Measurements from ENCODE around the gene USP17L20. TPM values are rescaled to one million over a fixed set of nuclear protein-coding genes. Genes with fewer than 3 reads are reported as not detected.
"Not testable (repeated sequence)": the region's sequence is repeated elsewhere in the genome, so short reads cannot be mapped to it uniquely, and the experiment has no call there.

USP17L20 gene, protein sequence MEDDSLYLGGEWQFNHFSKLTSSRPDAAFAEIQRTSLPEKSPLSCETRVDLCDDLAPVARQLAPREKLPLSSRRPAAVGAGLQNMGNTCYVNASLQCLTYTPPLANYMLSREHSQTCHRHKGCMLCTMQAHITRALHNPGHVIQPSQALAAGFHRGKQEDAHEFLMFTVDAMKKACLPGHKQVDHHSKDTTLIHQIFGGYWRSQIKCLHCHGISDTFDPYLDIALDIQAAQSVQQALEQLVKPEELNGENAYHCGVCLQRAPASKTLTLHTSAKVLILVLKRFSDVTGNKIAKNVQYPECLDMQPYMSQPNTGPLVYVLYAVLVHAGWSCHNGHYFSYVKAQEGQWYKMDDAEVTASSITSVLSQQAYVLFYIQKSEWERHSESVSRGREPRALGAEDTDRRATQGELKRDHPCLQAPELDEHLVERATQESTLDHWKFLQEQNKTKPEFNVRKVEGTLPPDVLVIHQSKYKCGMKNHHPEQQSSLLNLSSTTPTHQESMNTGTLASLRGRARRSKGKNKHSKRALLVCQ
- total RNA-seq (not detected), polyA plus RNA-seq (not detected)

DNA sequence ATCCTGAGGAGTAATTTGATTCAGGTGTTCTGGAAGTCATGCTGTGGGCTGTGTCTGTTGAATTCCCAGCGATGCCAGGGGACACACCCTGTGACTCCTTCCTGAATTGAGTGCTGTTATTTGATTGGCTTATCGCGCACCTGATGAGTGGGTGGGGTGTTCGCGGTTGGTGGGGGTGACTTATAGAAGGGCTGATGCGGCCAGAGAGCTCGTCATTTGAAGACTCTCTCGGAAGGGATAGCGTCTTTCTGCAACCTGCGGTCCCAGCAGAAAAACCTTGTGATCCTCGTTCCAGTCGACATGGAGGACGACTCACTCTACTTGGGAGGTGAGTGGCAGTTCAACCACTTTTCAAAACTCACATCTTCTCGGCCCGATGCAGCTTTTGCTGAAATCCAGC lies at the start of gene USP17L20:
Gene USP17L20 (plus strand): TSS at position 301 of the 400 bp plus-strand sequence. CDS start 0 bp downstream, at position 301.
- H3K36me3 ChIP-seq; H3K27ac ChIP-seq; intact Hi-C loops (cut with DNase I); H3K27me3 ChIP-seq; H3K4me3 ChIP-seq; H3K4me1 ChIP-seq; DNase-seq; H3K9me3 ChIP-seq: not testable (repeated sequence)
- WGBS, 2 donors = no CpG with 5 or more reads among the region's 15 CpGs

- H3K4me3 ChIP-seq; H3K27me3 ChIP-seq; H3K4me1 ChIP-seq; H3K9me3 ChIP-seq; DNase-seq; H3K36me3 ChIP-seq; H3K27ac ChIP-seq; intact Hi-C loops (cut with DNase I): not testable (repeated sequence)
- 88% methylated on average over 13 of the region's 13 CpGs; no CpG with 5 or more reads in 1 of the 2 donors for WGBS, 2 donors
Observed at GRCh38 chr4:9210357-9210756, 47.6 kb upstream of the USP17L20 start, which contains the start of gene USP17L10. Gene USP17L10 (plus strand): TSS chr4:9210657. CDS start chr4:9210657, 0 bp downstream.

GRCh38 chr4:9214701-9215100 lies 43.2 kb upstream of the USP17L20 start:
- H3K27me3 ChIP-seq; intact Hi-C loops (cut with DNase I): not testable (repeated sequence)
- DNase-seq = peak; percentile 13

DNA sequence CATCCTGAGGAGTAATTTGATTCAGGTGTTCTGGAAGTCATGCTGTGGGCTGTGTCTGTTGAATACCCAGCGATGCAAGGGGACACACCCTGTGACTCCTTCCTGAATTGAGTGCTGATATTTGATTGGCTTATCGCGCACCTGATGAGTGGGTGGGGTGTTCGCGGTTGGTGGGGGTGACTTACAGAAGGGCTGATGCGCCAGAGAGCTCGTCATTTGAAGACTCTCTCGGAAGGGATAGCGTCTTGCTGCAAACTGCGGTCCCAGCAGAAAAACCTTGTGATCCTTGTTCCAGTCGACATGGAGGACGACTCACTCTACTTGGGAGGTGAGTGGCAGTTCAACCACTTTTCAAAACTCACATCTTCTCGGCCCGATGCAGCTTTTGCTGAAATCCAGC lies 42.8 kb upstream of the USP17L20 start, which contains the start of gene USP17L11:
Gene USP17L11 (plus strand): TSS at position 301 of the 400 bp plus-strand sequence. CDS start 0 bp downstream, at position 301.
- DNase-seq; H3K4me1 ChIP-seq; H3K4me3 ChIP-seq; H3K27me3 ChIP-seq; H3K36me3 ChIP-seq; H3K27ac ChIP-seq; H3K9me3 ChIP-seq; intact Hi-C loops (cut with DNase I): not testable (repeated sequence)
- WGBS, 2 donors = 98% methylated on average over 10 of the region's 14 CpGs; no CpG with 5 or more reads in 1 of the 2 donors

More at GRCh38 chr4:9214701-9215100, 43.2 kb upstream of the USP17L20 start:
- H3K4me3 ChIP-seq, H3K4me1 ChIP-seq, H3K9me3 ChIP-seq, H3K27ac ChIP-seq, H3K36me3 ChIP-seq: not testable (repeated sequence)
- 83% methylated on average over 11 of the region's 14 CpGs for WGBS, 2 donors

DNA sequence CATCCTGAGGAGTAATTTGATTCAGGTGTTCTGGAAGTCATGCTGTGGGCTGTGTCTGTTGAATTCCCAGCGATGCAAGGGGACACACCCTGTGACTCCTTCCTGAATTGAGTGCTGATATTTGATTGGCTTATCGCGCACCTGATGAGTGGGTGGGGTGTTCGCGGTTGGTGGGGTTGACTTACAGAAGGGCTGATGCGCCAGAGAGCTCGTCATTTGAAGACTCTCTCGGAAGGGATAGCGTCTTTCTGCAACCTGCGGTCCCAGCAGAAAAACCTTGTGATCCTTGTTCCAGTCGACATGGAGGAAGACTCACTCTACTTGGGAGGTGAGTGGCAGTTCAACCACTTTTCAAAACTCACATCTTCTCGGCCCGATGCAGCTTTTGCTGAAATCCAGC lies 38.1 kb upstream of the USP17L20 start, which contains the start of gene USP17L12:
Gene USP17L12 (plus strand): TSS at position 301 of the 400 bp plus-strand sequence. CDS start 0 bp downstream, at position 301.
- H3K36me3 ChIP-seq; H3K4me3 ChIP-seq; H3K4me1 ChIP-seq; H3K27ac ChIP-seq; DNase-seq; intact Hi-C loops (cut with DNase I); H3K27me3 ChIP-seq; H3K9me3 ChIP-seq: not testable (repeated sequence)
- WGBS, 2 donors = no CpG with 5 or more reads among the region's 13 CpGs

- H3K27me3 ChIP-seq; intact Hi-C loops (cut with DNase I); H3K9me3 ChIP-seq; DNase-seq; H3K4me3 ChIP-seq; H3K36me3 ChIP-seq; H3K27ac ChIP-seq; H3K4me1 ChIP-seq: not testable (repeated sequence)
- WGBS, 2 donors = no CpG with 5 or more reads among the region's 14 CpGs
Observed at GRCh38 chr4:9224596-9224995, 33.3 kb upstream of the USP17L20 start, which contains the start of gene USP17L13. Gene USP17L13 (plus strand): TSS chr4:9224896. CDS start chr4:9224896, 0 bp downstream.

- WGBS, 2 donors = 93 to 96% methylated on average over 5 to 6 of the region's 8 CpGs
- H3K27me3 ChIP-seq; H3K4me3 ChIP-seq; intact Hi-C loops (cut with DNase I); H3K27ac ChIP-seq; H3K36me3 ChIP-seq; H3K9me3 ChIP-seq; H3K4me1 ChIP-seq: not testable (repeated sequence)
- DNase-seq = peak; percentile 53
Observed at GRCh38 chr4:9230249-9230648, 27.7 kb upstream of the USP17L20 start.

DNA sequence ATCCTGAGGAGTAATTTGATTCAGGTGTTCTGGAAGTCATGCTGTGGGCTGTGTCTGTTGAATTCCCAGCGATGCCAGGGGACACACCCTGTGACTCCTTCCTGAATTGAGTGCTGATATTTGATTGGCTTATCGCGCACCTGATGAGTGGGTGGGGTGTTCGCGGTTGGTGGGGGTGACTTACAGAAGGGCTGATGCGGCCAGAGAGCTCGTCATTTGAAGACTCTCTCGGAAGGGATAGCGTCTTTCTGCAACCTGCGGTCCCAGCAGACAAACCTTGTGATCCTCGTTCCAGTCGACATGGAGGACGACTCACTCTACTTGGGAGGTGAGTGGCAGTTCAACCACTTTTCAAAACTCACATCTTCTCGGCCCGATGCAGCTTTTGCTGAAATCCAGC lies 23.8 kb upstream of the USP17L20 start, which contains the start of gene USP17L15:
Gene USP17L15 (plus strand): TSS at position 301 of the 400 bp plus-strand sequence. CDS start 0 bp downstream, at position 301.
- intact Hi-C loops (cut with DNase I); H3K27me3 ChIP-seq: not testable (repeated sequence)
- no CpG with 5 or more reads among the region's 15 CpGs for WGBS, 2 donors

GRCh38 chr4:9238461-9238860 lies 19.5 kb upstream of the USP17L20 start:
- H3K4me3 ChIP-seq; H3K27ac ChIP-seq; H3K4me1 ChIP-seq; H3K36me3 ChIP-seq; intact Hi-C loops (cut with DNase I); H3K9me3 ChIP-seq; H3K27me3 ChIP-seq: not testable (repeated sequence)
- 83 to 88% methylated on average over 11 of the region's 12 CpGs for WGBS, 2 donors
- peak; percentile 40 for DNase-seq

More for the DNA sequence above, 23.8 kb upstream of the USP17L20 start, which contains the start of gene USP17L15:
- H3K4me3 ChIP-seq, H3K4me1 ChIP-seq, H3K27ac ChIP-seq, DNase-seq, H3K36me3 ChIP-seq, H3K9me3 ChIP-seq: not testable (repeated sequence)

- H3K27ac ChIP-seq; H3K4me3 ChIP-seq; H3K36me3 ChIP-seq; H3K4me1 ChIP-seq; DNase-seq; H3K9me3 ChIP-seq; intact Hi-C loops (cut with DNase I); H3K27me3 ChIP-seq: not testable (repeated sequence)
- WGBS, 2 donors = 92 to 98% methylated on average over 5 of the region's 14 CpGs
Observed at GRCh38 chr4:9243579-9243978, 14.3 kb upstream of the USP17L20 start, which contains the start of gene USP17L17. Gene USP17L17 (plus strand): TSS chr4:9243879. CDS start chr4:9243879, 0 bp downstream.

DNA sequence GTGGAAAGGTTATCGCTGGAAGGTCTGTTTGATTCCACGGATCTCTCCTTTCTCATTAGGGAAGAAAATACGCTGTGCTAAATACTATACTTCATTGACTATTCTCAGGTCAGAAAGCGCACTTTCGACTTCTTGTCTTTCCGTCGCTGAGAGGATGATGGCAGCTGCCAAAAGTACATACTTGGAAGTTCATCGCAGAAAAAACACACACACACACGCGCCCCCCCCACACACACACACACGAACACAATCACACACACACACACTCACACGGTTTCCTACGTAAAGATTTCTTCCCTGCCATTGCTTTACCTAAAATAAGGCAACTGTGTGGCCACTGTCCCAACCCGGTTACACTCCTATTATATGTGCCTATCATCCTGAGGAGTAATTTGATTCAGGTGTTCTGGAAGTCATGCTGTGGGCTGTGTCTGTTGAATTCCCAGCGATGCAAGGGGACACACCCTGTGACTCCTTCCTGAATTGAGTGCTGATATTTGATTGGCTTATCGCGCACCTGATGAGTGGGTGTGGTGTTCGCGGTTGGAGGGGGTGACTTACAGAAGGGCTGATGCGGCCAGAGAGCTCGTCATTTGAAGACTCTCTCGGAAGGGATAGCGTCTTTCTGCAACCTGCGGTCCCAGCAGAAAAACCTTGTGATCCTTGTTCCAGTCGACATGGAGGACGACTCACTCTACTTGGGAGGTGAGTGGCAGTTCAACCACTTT lies 9.8 kb upstream of the USP17L20 start, which contains the start of gene USP17L18:
Gene USP17L18 (plus strand): TSS at position 678 of the 728 bp plus-strand sequence. CDS start 0 bp downstream, at position 678.
- H3K4me1 ChIP-seq; H3K27ac ChIP-seq; H3K9me3 ChIP-seq; intact Hi-C loops (cut with DNase I); H3K4me3 ChIP-seq; H3K36me3 ChIP-seq; H3K27me3 ChIP-seq: not testable (repeated sequence)
- 76 to 95% methylated on average over 15 to 21 of the region's 26 CpGs for WGBS, 2 donors
- DNase-seq = peak; percentile 68

DNA sequence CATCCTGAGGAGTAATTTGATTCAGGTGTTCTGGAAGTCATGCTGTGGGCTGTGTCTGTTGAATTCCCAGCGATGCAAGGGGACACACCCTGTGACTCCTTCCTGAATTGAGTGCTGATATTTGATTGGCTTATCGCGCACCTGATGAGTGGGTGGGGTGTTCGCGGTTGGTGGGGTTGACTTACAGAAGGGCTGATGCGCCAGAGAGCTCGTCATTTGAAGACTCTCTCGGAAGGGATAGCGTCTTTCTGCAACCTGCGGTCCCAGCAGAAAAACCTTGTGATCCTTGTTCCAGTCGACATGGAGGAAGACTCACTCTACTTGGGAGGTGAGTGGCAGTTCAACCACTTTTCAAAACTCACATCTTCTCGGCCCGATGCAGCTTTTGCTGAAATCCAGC lies 4.8 kb upstream of the USP17L20 start, which contains the start of gene USP17L19:
Gene USP17L19 (plus strand): TSS at position 301 of the 400 bp plus-strand sequence. CDS start 0 bp downstream, at position 301.
- WGBS, 2 donors = no CpG with 5 or more reads among the region's 13 CpGs
- H3K9me3 ChIP-seq; H3K4me3 ChIP-seq; DNase-seq; intact Hi-C loops (cut with DNase I); H3K27me3 ChIP-seq; H3K36me3 ChIP-seq; H3K4me1 ChIP-seq; H3K27ac ChIP-seq: not testable (repeated sequence)
